ENCODE results near the gene ZDHHC9. TPM values are rescaled to one million over a fixed set of nuclear protein-coding genes. Genes with fewer than 3 reads are reported as not detected.

Gene ZDHHC9
- total and polyA plus RNA-seq, 12 donors, result 4.3 to 75.7 (median 24.6) TPM

GRCh38 chrX:129786210-129786651, 57.5 kb downstream of the ZDHHC9 start:
- H3K36me3 ChIP-seq (replicated peaks in 1 of 2), result no peaks in the 10 kb centered on the region
- no peak for TF ChIP-seq POLR2A (IDR thresholded peaks at IDR 0.05)
- DNase-seq, result no peak
- H3K4me1 ChIP-seq (replicated peaks in 1 of 2), result no peaks in the 10 kb centered on the region
- 40 to 67% (median 47%) methylated on average over 1 to 3 of the region's 3 CpGs for WGBS, 4 donors
- intact Hi-C loops (cut with DNase I), result no loop called here
- H3K4me3 ChIP-seq, result no peak overlapping the region
- H3K27ac ChIP-seq, result no peak overlapping the region
- H3K9me3 ChIP-seq (replicated peaks in 1 of 3), result no peaks in the 10 kb centered on the region
- no peaks in the 10 kb centered on the region for H3K27me3 ChIP-seq

GRCh38 chrX:129785160-129785947, 58.3 kb downstream of the ZDHHC9 start:
- Histone ChIP-seq H3K9me3 (replicated peaks in 1 of 3) (no peaks in the 10 kb centered on the region), H3K4me1 (replicated peaks in 1 of 2) (no peaks in the 10 kb centered on the region), H3K27me3 (no peaks in the 10 kb centered on the region), H3K4me3 (no peak overlapping the region), H3K36me3 (replicated peaks in 1 of 2) (no peaks in the 10 kb centered on the region), H3K27ac (no peak overlapping the region)
- intact Hi-C loops (cut with DNase I), result no loop called here
- TF ChIP-seq CTCF (IDR thresholded peaks at IDR 0.05) (no peak), POLR2A (IDR thresholded peaks at IDR 0.05) (no peak)
- 65 to 79% (median 68%) methylated on average over 6 to 11 of the region's 11 CpGs for WGBS, 4 donors
- no peak for DNase-seq

GRCh38 chrX:129784371-129784770, 59.3 kb downstream of the ZDHHC9 start:
- H3K27ac ChIP-seq, result no peak overlapping the region
- 73 to 82% (median 77%) methylated on average over 7 of the region's 7 CpGs for WGBS, 4 donors
- H3K36me3 ChIP-seq (replicated peaks in 1 of 2), result no peaks in the 10 kb centered on the region
- DNase-seq, result no peak
- no peak for TF ChIP-seq CTCF (IDR thresholded peaks at IDR 0.05)
- TF ChIP-seq POLR2A (IDR thresholded peaks at IDR 0.05), result no peak
- H3K4me3 ChIP-seq, result no peak overlapping the region
- H3K27me3 ChIP-seq, result no peaks in the 10 kb centered on the region
- no peaks in the 10 kb centered on the region for H3K9me3 ChIP-seq (replicated peaks in 1 of 3)
- intact Hi-C loops (cut with DNase I), result no loop called here
- H3K4me1 ChIP-seq (replicated peaks in 1 of 2), result no peaks in the 10 kb centered on the region

- WGBS, 4 donors, result 81 to 88% (median 86%) methylated on average over 7 to 11 of the region's 11 CpGs
- DNase-seq, result no peak
- H3K4me1 ChIP-seq (replicated peaks in 1 of 2), result no peaks in the 10 kb centered on the region
Measured at GRCh38 chrX:129783291-129783713, 60.4 kb downstream of the ZDHHC9 start.

GRCh38 chrX:129782706-129783105, 61.0 kb downstream of the ZDHHC9 start:
- DNase-seq, result no peak
- TF ChIP-seq POLR2A (IDR thresholded peaks at IDR 0.05) (no peak), CTCF (IDR thresholded peaks at IDR 0.05) (no peak)
- intact Hi-C loops (cut with DNase I), result no loop called here
- H3K36me3 ChIP-seq (replicated peaks in 1 of 2), result no peaks in the 10 kb centered on the region
- no peaks in the 10 kb centered on the region for H3K4me1 ChIP-seq (replicated peaks in 1 of 2)
- H3K27me3 ChIP-seq, result no peaks in the 10 kb centered on the region
- no peaks in the 10 kb centered on the region for H3K9me3 ChIP-seq (replicated peaks in 1 of 3)
- no peak overlapping the region for H3K4me3 ChIP-seq
- H3K27ac ChIP-seq, result no peak overlapping the region
- WGBS, 4 donors, result 66 to 77% (median 74%) methylated on average over 4 of the region's 4 CpGs

More at GRCh38 chrX:129783291-129783713, 60.4 kb downstream of the ZDHHC9 start:
- no peak for TF ChIP-seq POLR2A (IDR thresholded peaks at IDR 0.05)
- no peaks in the 10 kb centered on the region for H3K9me3 ChIP-seq (replicated peaks in 1 of 3)
- no peaks in the 10 kb centered on the region for H3K36me3 ChIP-seq (replicated peaks in 1 of 2)
- intact Hi-C loops (cut with DNase I), result no loop called here
- no peaks in the 10 kb centered on the region for H3K27me3 ChIP-seq
- no peak overlapping the region for H3K27ac ChIP-seq
- H3K4me3 ChIP-seq, result no peak overlapping the region
